SIG-M5 treated with dmso at 0.1 percent for 504 hours (cell line): ENCODE results near the gene SLC10A1.

Experiments
- DNase-seq: peaks from one replicate; lab custom pipeline; 2025; ENCODE audit not compliant: unreplicated experiment; lab: John Stamatoyannopoulos, UW

Gene SLC10A1

DNA sequence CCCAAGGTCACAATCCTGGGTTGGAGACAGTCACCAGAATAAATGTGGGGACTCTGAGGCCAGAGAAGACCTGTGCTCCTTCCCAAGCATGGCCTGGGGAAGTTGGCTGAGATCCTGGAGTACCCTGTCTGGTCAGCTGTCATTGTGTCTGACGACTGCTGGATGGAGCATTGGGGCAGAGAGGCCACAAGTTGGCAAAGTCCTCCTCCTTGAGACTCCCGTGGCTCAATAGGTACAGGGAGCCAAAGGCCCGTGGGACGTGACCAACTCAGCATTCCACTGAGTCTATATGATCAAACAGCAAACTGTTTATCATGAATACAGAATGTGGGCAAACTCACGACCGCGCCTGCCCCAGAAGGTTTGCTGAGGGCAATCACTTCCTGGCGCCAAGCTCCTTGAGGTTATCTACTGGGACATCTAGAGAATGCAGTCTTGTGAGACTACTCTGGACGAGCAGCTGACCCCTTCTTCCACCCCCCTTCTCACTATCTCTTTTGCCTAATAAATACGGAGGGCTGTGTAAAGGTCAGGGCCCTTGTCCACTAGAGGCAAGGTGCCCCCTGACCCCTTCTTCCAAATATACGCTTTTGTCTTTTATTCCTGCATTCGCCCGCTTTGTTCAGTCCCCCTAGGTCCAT, 14.3 kb upstream of the SLC10A1 start:
- DNase-seq = no peak

DNA sequence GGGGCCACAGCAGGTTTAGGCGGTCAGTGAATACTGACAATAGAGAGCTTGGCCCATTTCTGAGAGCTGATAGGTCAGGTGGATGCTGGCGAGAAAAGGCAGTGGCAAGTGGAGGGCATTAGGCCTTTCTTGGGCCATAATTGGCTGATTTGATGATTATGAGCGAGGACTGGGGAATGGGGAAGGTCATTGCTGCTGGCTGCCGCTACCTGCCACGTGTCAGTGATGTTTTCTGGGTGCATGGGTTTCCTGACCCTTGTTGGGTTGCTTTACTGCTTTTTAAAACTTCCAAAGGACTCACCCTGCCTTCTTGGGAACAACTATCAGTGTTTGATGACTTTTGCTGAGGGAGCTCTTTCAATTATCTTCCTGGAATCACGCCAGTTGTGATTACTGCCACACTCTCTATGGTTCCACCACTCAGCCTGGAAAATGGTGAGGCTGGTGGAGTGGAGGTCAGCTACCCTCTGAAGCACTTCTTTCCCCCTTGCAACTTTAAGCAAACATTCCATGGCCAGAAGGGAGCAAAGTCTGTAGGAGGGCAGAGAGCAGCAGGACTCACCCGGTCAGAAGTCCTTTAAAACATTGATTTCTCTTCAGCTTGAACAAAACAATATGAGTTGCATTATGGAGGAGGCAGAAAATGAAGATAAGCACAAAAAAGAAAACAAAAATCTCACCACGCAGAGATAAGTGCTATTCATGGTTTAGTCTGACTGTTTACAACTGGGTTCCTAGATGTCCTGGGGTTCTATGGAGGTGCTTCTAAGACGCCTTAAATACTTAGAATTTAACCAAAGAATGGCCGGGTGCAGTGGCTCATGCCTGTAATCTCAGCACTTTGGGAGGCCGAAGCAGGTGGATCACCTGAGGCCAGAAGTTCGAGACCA, 12.1 kb upstream of the SLC10A1 start:
- no peak for DNase-seq

DNA sequence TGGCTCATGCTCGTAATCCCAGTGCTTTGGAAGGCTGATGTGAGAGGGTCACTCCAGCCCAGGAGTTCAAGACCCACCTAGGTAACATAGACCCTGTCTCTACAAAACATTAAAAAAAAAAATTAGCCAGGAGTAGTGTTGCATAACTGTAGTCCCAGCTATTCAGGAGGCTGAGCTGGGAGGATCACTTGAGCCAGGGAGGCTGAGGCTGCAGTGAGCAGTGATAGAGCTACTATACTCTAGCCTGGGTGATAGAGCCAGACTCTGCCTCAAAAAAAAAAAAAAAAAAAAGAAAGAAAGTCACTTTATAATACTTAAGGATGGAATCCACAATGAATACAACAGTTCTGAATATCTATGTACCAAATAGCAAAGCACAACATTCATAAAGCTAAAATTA, 10.2 kb upstream of the SLC10A1 start:
- DNase-seq = no peak

GRCh38 chr14:69804902-69805301, 7.9 kb upstream of the SLC10A1 start:
- no peak for DNase-seq

DNA sequence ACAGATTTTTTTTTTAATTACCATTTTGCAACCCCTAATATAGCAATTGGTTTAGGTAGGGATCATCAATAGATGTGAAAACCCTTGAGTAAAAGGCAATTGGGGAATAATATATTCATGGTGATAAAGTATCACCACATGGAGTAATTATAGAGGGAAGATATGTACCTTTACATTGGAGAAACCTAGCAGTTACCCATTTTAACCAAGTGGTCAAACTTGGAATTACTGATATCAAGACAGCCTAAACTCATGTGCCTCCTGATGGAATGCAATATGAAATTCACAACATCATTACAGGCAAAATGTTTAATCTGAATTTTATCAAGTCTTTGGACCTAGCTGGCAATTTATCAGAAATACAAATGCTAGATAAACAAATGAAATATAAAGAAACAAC, 6.7 kb upstream of the SLC10A1 start:
- no peak for DNase-seq

GRCh38 chr14:69798339-69798735, 1.3 kb upstream of the SLC10A1 start:
- DNase-seq = no peak

GRCh38 chr14:69797573-69798338, 715 bp upstream of the SLC10A1 start:
- no peak for DNase-seq

DNA sequence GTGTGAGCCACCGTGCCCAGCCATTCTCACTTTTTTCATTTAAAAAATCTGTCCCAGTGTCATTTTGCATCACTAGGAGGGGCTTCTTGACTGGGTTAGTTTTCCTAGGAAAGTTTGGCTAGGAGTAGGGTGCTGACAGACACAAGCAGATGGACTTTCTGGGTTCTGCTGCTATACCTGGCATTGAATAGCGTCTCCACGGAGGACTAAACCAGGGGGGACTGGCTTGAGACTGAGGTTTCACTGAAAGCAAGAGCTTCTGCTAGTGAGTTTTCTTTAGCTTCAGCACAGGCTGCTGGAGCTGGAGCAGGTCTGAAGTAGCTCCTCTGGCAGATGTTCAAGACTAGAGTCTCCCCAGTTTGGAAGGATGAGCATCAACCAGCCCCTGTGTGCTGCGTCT, 1.4 kb downstream of the SLC10A1 start:
- DNase-seq = no peak

- DNase-seq = no peak
Observed at GRCh38 chr14:69794791-69795190, 2.2 kb downstream of the SLC10A1 start.

- no peak for DNase-seq
Observed at GRCh38 chr14:69792887-69793421, 4.1 kb downstream of the SLC10A1 start.

- DNase-seq = no peak
Observed at GRCh38 chr14:69789118-69789640, 7.9 kb downstream of the SLC10A1 start.

GRCh38 chr14:69786603-69787002, 10.4 kb downstream of the SLC10A1 start:
- DNase-seq = no peak

DNA sequence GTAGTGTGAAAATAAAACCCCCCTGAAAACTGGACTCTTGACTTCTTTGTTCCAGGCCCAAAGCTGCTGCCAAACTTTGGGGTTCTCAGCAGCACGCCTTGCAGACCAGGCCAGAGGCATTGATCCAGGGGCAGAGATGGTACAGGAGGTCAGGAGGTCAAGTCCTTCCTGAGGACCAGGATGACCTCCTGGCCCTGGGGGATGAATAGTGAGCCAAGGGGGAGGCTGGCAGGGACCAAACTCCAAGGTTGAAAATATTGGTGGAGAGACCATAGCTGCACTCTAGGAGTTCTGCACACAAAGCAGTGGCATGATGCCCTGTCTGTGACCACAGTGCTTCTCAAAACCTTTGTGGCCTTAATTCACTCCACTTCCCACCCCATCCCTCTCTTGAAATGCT, 12.1 kb downstream of the SLC10A1 start:
- no peak for DNase-seq

DNA sequence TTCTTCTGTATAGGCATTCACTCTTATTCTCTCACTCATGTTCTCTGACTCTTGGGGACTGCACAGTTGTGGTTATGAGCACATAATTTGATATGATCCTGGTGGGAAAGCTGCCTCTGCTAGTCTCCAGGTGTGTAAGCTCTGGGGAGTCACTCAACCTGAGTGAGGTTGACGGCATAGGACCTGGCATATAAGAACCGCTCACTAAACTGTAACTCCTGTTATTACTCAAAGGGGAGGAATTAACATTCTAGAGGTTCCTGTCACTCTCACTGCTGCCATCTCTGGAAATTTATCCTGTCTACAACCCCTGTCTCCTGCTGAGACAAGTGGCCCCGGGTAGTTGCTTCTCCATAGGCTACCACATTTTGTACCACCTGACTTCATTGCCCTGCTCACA, 16.1 kb downstream of the SLC10A1 start:
- no peak for DNase-seq

DNA sequence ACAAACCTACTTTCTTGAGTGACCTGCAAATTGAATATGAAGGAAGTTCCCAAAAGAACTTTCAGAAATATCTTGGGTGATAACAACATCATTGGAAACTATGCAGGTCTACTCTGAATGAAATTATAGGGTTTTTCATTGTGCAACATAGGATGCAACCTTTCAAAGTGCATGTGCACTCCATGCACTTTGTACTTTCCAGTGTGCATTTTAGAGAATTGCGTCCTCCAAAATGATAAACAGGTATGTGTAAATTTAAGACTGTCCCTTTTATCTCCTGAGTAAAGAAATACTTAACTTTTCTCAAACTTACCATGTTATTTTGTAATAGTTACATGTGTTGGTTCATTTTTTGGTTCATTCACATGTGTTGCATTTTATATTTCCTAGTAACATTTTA, 16.9 kb downstream of the SLC10A1 start:
- no peak for DNase-seq

DNA sequence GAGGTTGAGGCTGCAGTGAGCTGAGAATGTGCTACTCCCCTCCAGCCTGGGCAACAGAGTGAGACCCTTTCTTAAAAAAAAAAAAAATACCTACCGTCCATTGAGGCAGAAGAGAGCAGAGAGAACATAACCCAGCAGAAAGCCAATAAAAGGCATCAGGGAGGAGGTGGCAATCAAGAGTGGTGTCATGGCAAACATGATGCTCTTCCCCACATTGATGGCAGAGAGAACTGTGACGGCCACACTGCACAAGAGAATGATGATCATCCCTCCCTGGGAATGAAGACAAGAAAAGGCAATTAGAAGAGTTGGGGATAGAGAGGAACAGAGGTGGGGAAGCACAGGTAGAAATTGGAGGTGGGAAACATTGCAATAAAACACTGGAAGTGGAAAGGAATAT, 18.0 kb downstream of the SLC10A1 start:
- no peak for DNase-seq

DNA sequence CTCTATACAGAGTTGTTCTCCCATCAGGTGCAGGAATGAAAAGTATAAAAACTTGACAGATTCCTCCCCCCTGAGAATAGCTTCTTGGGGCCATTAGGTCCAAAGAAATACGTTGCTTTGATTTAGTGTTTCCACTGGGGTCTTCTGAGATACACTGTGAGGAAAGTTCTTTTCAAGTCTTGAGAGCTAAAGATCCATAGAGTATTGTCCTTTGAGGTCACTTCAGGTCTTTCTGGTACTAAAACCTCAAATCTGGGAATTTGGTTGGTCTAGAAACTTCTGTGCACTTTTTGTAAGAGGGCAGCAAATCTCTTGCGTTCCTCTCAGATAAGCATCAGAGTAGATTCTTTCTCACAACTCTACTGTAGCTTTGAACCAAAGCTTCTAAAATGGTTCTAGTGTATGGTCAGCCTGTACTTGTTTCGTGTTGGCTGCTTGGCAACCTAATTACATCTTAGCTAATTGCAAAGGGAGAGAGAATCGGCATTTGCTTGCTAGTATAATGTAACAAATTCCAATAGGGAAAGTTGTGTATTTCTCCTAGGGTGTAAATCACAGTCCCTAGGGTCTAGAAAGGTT, 20.1 kb downstream of the SLC10A1 start:
- no peak for DNase-seq

DNA sequence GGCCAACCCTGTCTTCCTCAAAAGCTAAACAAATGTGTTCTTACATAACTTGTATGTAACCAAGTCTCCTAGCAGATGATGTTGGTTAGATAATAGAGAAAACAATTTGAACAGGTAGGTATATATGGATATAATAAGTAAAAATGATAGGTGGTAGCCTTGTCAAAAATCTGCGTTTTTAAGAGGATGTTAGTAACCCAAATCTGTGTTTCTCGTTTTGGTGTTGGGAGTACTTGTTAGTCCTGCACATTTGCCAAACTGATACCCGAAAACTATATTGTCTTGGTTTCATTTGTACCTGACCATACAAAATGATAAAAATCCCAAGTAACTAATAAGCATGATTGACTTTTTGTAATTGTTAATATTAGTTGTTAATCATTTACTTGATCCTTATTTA, 22.0 kb downstream of the SLC10A1 start:
- no peak for DNase-seq

DNA sequence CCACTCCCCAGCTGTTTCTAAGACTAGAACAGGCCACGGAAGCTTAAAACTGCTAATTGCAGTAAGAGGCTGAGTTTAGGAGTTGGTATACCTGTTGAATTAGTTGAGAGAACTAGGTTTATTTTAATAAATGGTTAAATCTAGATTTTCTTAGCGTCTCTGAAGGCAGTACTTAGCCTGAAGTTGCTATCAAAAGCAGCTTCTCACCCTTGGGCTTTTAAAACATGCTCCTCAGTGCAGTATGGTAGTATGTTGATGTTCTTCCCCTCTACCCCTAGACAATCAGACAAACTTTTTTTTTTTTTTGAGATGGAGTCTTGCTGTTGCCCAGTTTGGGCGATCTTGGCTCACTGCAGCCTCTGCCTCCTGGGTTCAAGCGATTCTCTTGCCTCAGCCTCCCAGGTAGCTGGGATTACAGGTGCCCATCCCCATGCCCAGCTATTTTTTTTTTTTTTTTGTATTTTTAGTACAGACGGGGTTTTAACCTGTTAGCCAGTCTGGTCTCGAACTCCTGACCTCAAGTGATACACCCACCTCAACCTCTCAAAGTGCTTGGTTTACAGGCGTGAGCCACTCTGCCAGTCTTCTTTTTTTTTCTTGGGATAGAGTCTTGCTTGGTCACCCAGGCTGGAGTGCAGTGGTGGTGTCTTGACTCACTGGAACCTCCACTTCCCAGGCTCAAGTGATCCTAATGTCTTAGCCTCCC, 23.3 kb downstream of the SLC10A1 start:
- DNase-seq = no peak
